Effector CD4-positive, alpha-beta T cell (primary cell): ENCODE measurements around the gene DNASE1L2.
"Not testable (repeated sequence)": the region's sequence is repeated elsewhere in the genome, so short reads cannot be mapped to it uniquely, and the experiment has no call there.

Source experiments
- DNase-seq: peaks from one replicate; pipeline ENCODE4 v3.0.0-alpha.2; 2020

The DNASE1L2 gene

DNA sequence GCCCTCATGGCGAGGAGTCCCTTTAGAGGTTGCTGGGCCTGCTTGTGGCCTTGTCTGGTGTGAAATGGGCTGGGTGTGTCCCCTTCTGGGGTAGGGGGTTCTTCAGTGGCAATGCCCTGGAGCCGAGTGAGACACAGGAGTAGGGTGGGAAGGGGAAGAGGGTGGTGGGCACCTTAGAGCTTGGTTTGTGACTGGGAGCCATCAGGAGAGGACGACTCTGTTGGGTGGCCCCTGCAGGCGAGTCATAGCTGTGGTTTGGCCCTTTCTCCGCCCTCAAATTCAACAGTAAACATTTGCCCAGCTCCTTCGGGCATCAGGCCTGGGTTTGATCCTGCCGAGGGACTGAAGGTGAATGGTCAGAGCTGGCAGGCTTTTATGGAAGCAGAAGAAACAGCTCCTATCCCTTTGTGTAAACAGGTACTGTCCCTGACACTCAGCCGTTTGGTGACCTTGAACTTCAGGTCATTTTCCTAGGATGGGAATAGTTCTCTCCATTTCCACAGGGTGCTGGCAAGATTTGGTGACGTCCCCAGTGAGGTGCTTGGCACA lies 9.9 kb upstream of the DNASE1L2 start:
- DNase-seq, result no peak

DNA sequence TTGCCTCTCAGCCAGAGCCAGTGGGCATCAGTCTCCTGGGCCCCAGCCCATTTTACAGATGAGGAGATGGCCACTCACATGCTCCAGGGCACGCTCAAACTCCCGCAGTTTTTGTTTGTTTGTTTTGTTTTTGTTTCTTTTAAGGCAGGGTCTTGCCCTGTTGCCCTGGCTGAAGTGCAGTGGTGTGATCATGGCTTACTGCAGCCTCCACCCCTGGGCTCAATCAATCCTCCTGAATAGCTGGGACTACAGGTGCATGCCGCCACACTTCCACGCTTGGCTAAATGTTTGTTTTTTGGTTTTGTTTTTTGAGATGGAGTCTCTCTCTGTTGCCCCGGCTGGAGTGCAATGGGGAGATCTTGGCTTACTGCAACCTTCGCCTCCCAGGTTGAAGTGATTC lies 9.3 kb upstream of the DNASE1L2 start:
- no peak for DNase-seq

DNA sequence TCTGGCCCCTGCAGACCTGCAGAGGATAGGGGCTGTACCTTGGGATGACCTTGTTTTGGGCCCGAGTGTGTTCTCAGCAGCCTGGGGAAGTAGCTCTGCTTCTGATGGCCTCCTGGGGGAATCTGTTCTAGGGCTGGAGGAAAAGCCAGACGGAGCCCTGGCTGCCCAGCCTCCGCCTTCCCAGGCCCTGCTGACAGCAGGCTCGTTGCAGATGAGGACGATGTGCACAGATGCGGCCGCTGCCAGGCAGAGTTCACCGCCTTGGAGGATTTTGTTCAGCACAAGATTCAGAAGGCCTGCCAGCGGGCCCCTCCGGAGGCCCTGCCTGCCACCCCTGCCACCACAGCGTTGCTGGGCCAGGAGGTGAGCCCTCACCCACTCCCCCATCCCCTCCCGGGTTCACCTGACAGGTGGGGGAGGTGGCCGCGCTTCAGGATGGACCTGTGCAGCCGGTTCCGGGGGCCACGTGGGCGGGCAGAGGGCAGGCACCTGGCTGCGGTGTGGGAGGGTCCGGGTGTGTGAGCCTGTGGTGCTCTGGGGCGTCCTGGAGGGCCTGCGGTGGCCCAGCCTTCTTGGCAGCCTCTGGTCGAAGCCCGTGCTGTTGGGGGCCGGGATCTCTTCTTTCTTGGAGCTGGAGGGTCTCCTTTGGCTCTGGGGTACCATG lies 8.0 kb upstream of the DNASE1L2 start:
- DNase-seq, result no peak

DNA sequence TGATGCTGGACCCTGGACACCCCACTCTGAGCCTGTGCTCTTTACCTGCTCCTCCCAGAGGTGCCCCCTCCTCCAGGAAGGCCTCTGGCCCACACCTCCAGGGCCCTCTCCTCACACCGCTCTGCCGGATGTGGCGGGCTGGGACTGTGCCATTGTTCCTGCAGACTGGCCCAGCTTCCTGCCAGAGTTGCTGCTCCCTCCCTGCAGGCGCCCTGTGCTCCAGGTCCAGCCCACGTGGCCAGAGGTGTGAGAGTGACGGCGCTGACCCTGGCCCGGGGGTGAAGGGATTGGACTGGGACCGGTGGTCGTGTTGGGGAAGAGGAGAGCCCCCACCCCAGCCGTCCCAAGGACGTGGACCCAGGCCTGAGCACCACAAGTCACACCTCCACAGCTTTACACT lies 7.2 kb upstream of the DNASE1L2 start:
- no peak for DNase-seq

DNA sequence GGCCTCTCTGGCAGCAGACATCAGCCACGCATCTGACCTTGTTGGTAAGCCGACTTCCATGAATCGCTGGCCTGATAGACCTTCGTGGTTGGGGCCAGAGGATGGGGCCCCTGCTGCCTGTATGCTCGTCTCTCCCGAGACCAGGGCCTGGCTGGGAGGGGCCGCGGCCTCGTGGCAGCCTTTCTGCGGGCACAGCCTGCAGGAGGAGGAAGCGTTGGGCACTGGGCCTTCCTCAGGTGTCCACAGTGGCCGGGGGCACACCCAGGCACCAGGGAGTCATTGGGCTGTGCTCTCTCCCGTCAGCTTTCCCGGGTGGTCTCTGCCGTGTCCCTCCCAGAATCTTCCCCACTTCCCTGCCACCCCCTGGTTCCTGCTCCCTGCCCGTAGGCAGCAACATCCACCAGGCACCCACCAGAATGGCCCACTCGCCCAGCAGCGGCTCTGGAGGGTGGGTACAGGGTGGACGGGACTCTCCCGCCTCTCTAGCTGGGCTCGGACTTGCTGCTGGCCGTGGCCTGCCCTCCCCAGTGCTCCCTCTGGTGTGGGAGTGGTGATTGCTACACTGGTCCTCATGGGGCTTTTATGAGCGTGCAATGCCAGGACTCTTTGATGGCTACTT lies 6.5 kb upstream of the DNASE1L2 start:
- DNase-seq, result no peak

DNA sequence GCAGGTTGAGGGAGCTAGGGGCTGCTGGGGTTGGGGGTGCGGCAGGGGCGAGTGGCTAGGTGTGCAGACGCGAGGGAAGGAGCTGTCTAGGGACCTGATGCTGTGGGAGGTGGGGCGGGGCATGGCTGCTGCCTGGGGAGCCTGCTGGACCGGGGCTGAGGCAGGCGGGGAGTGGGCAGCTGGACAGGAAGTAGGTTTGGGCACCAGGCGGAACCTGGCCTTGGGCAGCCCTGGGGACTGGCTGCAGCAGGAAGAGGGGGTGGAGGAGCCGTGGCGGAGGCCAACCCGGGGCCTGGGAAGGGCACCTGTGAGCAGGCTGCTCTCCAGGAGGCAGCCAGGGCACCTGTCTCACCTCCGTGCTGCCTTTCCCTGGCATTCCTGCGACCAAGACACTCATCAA lies 5.9 kb upstream of the DNASE1L2 start:
- DNase-seq, result no peak

DNA sequence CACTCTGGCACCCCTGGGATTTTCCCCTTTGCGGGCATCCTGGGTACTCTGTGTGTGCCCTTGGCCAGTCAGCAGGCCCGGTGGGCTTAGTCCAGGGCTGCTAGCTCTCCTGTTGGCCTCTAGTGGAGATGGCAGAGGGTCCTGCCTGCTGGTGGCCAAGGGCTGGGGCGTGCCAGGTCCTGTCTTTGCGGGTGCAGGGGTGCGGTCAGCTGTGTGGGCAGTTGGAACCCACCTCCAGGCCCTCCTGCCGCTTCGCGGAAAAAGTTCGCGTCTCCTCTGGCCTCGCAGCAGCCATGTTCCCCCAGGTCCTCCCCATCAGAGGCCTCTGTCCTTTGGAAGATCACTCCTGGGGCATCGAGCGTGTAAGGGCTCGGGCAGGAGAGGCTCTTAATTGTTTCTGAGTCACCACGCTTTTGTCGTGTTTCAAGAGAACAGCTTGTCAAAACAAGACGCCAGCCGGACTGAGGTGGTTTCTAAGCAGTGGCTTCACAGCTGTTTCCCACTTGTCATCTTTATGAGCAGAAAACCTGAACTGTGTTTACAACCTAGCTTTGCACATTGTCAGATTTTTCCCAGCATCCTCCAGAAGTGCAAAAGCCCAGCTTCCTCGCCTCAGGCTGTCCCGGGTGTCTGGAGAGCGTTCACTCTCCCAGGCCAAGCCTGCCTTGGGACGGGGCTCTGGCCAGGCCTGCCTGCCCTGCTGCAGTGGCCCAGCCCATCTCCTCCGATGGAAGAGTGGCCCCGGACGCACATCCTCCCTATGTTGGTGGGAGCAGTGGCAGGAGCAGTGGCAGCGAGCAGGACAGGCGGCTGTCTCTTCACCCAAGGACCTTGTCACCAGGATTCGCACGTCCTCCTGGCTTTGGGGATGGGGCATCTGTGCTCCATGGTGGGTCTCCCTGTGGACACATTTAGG lies 5.0 kb upstream of the DNASE1L2 start:
- no peak for DNase-seq

- DNase-seq, result no peak
Measured at GRCh38 chr16:2232094-2232990, 3.9 kb upstream of the DNASE1L2 start.

DNA sequence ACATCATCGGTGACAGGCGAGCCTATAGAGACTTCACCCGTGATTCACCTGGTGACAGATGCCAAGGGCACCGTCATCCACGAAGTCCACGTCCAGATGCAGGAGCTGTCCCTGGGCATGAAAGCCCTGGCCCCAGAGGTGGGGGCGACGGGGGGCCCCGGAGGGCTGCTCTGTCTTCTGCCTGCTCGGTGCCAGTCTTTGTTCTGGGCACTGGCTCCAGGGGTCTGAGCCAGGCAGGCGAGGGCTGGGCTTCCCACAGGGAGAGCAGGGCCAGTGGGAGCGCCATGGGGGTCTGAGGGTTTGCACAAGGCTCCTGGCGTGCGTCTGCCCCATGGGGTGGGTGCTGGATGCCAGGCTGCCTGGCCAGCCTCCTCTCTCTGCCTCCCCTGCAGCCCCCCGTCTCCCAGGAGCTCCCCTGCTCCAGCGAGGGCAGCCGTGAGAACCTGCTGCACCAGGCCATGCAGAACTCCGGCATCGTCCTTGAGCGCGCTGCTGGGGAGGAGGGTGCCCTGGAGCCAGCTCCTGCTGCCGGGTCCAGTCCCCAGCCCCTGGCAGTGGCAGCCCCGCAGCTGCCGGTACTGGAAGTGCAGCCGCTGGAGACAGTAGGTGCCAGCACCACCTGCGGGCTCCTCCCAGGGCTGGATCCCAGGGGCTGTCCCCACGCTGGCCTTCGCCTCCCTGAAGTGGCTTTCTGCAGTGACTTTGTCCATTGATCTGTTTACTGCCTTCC lies 3.0 kb upstream of the DNASE1L2 start:
- DNase-seq, result no peak

DNA sequence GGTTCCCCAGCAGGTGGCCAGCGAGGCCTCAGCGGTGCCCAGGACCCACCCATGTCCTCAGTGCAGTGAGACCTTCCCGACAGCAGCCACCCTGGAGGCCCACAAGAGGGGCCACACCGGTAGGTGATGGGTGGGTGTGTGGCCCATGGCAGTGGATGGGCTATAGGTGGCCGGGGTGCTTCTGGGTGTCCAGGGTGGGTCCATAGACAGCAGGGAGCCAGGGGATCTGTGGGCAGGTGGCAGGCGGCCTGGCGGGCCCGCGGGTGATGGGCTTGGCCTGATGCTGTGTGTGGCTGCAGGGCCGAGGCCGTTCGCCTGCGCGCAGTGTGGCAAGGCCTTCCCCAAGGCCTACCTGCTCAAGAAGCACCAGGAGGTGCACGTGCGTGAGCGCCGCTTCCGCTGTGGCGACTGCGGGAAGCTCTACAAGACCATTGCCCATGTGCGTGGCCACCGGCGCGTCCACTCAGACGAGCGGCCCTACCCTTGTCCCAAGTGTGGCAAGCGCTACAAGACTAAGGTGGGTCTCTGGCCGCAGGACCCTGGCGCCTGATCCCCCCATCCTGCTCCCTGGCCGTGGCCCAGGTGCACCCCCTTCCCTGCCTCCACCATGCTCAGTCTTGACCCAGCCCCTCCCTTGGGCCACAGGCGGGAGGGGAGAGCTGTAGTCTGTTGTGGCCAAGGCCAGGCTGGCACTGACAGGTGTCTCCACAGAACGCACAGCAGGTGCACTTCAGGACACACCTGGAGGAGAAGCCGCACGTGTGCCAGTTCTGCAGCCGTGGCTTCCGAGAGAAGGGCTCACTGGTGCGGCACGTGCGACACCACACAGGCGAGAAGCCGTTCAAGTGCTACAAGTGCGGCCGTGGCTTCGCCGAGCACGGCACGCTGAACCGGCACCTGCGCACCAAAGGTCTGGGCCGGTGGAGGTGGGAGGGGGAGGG lies 2.1 kb upstream of the DNASE1L2 start:
- DNase-seq, result no peak

DNA sequence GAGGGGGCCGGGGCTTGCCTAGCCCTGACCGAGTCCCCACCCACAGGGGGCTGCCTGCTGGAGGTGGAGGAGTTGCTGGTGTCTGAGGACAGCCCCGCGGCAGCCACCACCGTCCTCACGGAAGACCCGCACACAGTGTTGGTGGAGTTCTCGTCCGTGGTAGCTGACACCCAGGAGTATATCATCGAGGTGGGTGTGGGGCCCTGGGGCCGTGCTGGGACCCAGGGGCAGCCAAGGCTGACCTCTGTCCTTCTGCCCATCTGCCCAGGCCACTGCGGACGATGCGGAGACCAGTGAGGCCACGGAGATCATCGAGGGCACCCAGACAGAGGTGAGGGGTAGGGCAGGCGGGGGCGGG lies 1.5 kb upstream of the DNASE1L2 start:
- DNase-seq, result no peak

- DNase-seq, result no peak
Measured at GRCh38 chr16:2235234-2235651, 1.0 kb upstream of the DNASE1L2 start.

- no peak for DNase-seq
Measured at GRCh38 chr16:2235695-2236336, 428 bp upstream of the DNASE1L2 start.

DNA sequence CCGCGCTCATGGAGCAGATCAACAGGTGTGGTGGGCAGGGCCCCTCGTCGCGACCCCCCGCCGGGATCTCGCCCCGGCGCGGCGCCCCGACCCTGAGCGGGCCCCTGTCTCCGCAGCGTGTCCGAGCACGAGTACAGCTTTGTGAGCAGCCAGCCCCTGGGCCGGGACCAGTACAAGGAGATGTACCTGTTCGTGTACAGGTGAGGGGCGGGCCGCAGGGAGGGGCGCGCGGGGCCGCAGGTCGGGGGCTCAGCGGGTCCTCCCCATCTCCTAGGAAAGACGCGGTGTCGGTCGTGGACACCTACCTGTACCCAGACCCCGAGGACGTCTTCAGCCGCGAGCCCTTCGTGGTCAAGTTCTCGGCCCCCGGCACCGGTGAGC lies 848 bp downstream of the DNASE1L2 start:
- DNase-seq, result no peak

- no peak for DNase-seq
Measured at GRCh38 chr16:2237493-2238149, 1.4 kb downstream of the DNASE1L2 start.

- no peak for DNase-seq
Measured at GRCh38 chr16:2238150-2238837, 2.0 kb downstream of the DNASE1L2 start.

- DNase-seq, result no peak
Measured at GRCh38 chr16:2238838-2239675, 2.8 kb downstream of the DNASE1L2 start.

DNA sequence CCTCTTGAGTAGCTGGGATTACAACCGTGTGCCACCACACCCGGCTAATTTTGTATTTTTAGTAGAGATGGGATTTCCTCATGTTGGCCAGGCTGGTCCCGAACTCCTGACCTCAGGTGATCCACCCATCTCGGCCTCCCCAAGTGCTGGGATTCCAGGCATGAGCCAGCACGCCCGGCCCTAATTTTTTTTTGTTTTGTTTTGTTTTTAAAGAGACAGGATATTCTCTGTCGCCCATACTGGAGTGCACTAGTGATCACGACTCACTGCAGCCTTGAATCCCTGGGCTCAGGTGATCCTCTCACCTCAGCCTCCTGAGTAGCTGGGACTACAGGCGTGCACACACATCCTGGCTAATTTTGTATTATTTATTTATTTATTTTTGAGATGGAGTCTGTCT lies 4.1 kb downstream of the DNASE1L2 start:
- not testable (repeated sequence) for DNase-seq
